NCI-H146 treated with DMSO at 0.1 percent for 48 hours (cell line): ENCODE results near the gene CDK5.
A peak's percentile ranks its signal among the peaks of the same experiment; 100 is the strongest.

Experiments used
- DNase-seq: peaks from one replicate; lab custom pipeline; 2025; ENCODE audit not compliant: unreplicated experiment; lab: John Stamatoyannopoulos, UW

The CDK5 gene

GRCh38 chr7:151074817-151075661, 17.3 kb upstream of the CDK5 start:
- no peak for DNase-seq

GRCh38 chr7:151073990-151074389, 16.3 kb upstream of the CDK5 start:
- no peak for DNase-seq

GRCh38 chr7:151071032-151071866, 13.6 kb upstream of the CDK5 start:
- DNase-seq, result no peak

- no peak for DNase-seq
Observed at GRCh38 chr7:151070574-151070960, 12.9 kb upstream of the CDK5 start.

- DNase-seq, result no peak
Observed at GRCh38 chr7:151069841-151070573, 12.3 kb upstream of the CDK5 start.

GRCh38 chr7:151068069-151068773, 10.5 kb upstream of the CDK5 start:
- DNase-seq, result no peak

GRCh38 chr7:151066273-151066974, 8.7 kb upstream of the CDK5 start:
- no peak for DNase-seq

- DNase-seq, result no peak
Observed at GRCh38 chr7:151065516-151065915, 7.8 kb upstream of the CDK5 start.

- no peak for DNase-seq
Observed at GRCh38 chr7:151064993-151065392, 7.3 kb upstream of the CDK5 start.

GRCh38 chr7:151064454-151064853, 6.8 kb upstream of the CDK5 start:
- DNase-seq, result no peak

- no peak for DNase-seq
Observed at GRCh38 chr7:151063212-151063561, 5.5 kb upstream of the CDK5 start.

- no peak for DNase-seq
Observed at GRCh38 chr7:151062399-151063211, 4.9 kb upstream of the CDK5 start.

GRCh38 chr7:151062111-151062398, 4.4 kb upstream of the CDK5 start:
- DNase-seq, result no peak

GRCh38 chr7:151061213-151062110, 3.8 kb upstream of the CDK5 start:
- DNase-seq, result no peak

GRCh38 chr7:151060416-151061212, 2.9 kb upstream of the CDK5 start:
- no peak for DNase-seq

GRCh38 chr7:151060113-151060415, 2.4 kb upstream of the CDK5 start:
- no peak for DNase-seq

GRCh38 chr7:151059367-151060112, 1.8 kb upstream of the CDK5 start, which contains the start of gene SLC4A2:
TSS of gene SLC4A2 (plus strand) at chr7:151059589. CDS start at chr7:151061988, 2,399 bp downstream.
- DNase-seq, result peak; percentile 31
